Ishikawa (cell line): ENCODE measurements around the gene E4F1.

ENCODE experiments used
- EP300 ChIP-seq: IDR thresholded peaks from 2 replicates; pipeline ENCODE4 v1.6.1; 2012; ENCODE audit warnings: borderline replicate concordance
- MAX ChIP-seq: IDR thresholded peaks from 2 replicates; pipeline ENCODE4 v1.6.1; 2012
- RAD21 ChIP-seq: IDR thresholded peaks from 2 replicates; pipeline ENCODE4 v1.6.1; 2012; ENCODE audit warnings: low read depth
- TAF1 ChIP-seq: IDR thresholded peaks from 2 replicates; pipeline ENCODE4 v1.6.1; 2012; ENCODE audit warnings: low read depth, mild to moderate bottlenecking
- TEAD4 ChIP-seq: IDR thresholded peaks from 2 replicates; pipeline ENCODE4 v1.6.1; 2012
- USF1 ChIP-seq: IDR thresholded peaks from 2 replicates; pipeline ENCODE4 v1.6.1; 2012

GRCh38 chr16:2183671-2184070 lies 39.7 kb upstream of the E4F1 start:
- no peak for TF ChIP-seq TEAD4
- TF ChIP-seq RAD21, result no peak
- TF ChIP-seq EP300, result no peak
- TF ChIP-seq TAF1, result no peak
- TF ChIP-seq MAX, result no peak
- no peak for TF ChIP-seq USF1
